NCI-H1930 (cell line): ENCODE results near the gene CBLN1.

ENCODE experiments used
- DNase-seq, 2 experiments: peaks; one replicate each; lab custom pipeline; 2025; lab: John Stamatoyannopoulos, UW

CBLN1 gene

GRCh38 chr16:49281480-49281842 is at the start of gene CBLN1:
CBLN1 (minus strand) TSS chr16:49281838; CDS start chr16:49281465, 373 bp downstream.
- no peak for DNase-seq

DNA sequence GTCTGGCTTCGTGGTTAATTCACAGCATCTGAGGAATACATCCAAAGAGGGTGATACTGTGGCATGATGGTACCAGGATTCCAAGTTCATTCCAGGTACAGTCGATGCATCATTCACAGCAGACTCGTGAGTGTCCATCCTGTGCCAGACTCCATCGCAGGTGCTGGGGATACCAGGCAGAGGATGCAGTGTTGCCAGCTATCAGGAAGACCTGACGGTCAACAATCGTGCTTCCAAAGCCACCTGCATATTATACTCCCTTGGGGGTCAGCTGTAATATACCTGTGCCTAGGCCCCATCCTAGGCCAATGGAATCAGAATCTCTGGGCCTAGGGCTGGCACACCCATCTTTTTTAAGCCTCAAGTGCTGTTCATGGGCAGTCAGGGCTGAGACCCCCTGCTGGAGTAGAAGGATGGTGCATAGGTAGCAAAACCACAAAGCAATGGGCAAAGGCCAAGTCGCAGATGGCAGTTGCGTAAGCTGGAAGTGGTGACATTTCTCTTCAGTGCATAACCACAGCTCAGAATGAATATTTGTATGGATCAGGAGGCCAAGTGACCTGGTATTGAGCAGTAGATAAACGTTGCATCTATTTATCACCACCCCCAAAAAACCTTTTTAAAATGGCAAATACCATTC is 49.0 kb upstream of the CBLN1 start:
- no peak for DNase-seq

- DNase-seq = no peak
Measured at GRCh38 chr16:49328325-49328724, 46.7 kb upstream of the CBLN1 start.

- no peak for DNase-seq
Measured at GRCh38 chr16:49327466-49327865, 45.8 kb upstream of the CBLN1 start.

DNA sequence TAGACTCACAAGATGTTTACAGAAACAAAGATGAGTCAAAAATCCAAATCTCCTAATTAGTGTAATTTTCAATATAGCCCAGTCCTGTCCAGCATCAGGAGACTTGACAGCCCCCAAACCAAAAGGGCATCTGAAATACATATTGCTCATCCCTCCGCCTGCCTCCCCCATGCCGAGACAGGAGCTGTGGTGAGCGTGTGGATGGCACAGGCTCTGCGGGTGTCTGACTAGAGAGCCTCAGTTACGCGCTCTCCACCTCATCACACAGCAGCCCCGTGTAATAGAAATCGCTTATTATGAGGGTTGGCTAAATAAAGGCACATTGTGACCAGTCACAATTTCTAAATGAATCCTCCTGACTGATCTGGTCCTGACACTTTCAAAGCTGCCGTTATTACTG is 43.1 kb upstream of the CBLN1 start:
- DNase-seq = no peak

DNA sequence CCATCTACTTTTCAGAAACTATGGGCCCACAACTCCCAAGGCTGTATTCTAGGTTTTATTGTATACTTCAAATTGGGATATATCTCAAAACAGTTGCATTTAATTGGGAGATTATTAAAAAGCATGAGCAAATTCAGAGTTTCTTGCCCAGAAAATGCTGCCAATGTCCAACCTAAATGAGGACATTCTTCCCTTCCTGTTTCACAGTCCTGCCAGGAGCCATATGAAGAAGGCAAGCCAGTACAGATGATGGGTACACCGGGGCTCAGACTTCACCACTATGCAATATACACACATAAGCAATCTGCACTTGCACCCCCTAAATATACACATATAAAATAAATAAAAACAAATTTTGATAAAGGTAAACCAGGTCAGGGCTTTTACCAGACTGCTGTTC is 34.0 kb upstream of the CBLN1 start:
- no peak for DNase-seq

GRCh38 chr16:49312389-49312985 is 30.8 kb upstream of the CBLN1 start:
- no peak for DNase-seq

DNA sequence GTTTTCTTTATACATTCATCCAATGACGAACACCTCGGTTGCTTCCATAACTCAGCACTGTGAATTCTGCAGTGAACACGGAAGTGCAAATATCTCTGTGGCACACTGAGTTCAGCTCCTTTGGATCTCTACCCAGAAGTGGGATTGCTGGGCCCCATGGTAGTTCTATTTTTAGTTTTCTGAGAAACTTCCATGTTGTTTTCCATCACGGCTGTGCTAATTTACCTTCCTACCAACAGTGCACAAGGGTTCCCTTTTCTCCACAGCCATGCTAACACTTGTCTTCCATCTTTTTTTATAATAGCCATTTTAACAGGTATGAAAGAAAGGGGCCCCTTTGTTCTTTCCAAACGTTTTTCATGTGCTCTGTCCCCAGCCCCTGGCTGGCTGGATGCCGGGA is 30.2 kb upstream of the CBLN1 start:
- DNase-seq = no peak

GRCh38 chr16:49307176-49307575 is 25.5 kb upstream of the CBLN1 start:
- no peak for DNase-seq

DNA sequence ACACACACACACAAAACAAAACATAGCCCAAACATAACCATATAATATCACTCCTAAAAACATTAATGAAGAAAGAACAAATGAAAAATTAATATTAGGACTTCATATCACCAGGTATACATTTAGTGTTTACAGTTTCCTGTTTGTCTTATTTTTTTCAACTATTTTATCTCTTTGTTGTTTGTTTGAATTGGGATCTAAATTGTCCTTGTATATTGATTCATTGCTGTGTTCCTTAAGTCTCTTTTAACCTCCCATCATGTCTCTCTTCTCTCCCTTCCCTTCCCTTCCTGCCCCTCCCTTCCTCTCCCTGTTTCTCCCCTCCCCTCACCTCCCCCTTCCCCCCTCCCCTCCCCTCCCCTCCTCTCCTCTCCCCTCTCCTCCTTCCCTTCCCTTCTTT is 23.8 kb upstream of the CBLN1 start:
- DNase-seq = no peak

DNA sequence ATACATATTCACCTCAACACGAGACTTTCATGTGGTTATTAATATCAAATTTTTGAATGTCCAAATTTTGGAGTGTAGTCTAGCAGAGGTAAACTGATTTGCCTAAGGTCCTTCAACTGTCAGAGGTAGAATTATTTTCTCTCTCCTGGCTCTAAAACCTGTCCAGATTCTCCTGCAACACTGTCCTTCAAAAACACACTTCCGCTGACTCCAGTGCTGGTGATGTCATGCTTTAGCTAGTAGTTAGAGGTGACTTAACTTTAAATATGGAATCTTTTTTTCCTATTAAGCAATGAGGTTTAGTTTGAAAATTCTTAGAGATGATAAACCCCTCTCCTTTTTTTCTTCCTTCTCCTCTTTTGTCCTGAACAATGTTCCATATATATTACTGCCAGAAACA is 10.8 kb upstream of the CBLN1 start:
- DNase-seq = no peak

DNA sequence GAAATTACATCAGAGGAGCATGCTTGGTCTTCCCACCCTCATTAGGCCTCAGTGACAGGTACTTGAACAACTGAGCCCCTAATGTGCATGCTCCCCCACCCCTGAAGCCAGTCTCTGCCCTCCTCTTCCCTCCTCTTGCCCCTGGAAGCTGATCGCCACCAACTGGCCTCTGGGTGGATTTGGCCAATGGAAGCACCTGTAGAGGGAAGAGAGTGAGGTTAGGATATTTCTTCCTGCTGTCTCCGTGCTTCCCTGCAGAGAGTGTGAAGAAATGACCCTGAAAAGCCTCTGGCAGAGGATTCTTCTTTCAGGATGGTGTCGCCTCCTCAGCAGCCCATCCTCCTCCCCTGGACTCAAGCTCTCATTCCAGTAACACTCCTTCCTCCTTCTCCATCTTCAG is 5.9 kb upstream of the CBLN1 start:
- DNase-seq = no peak

- no peak for DNase-seq
Measured at GRCh38 chr16:49284962-49285361, 3.3 kb upstream of the CBLN1 start.

GRCh38 chr16:49283376-49284049 is 1.9 kb upstream of the CBLN1 start:
- no peak for DNase-seq

- DNase-seq = no peak
Measured at GRCh38 chr16:49282690-49283375, 1.2 kb upstream of the CBLN1 start.

DNA sequence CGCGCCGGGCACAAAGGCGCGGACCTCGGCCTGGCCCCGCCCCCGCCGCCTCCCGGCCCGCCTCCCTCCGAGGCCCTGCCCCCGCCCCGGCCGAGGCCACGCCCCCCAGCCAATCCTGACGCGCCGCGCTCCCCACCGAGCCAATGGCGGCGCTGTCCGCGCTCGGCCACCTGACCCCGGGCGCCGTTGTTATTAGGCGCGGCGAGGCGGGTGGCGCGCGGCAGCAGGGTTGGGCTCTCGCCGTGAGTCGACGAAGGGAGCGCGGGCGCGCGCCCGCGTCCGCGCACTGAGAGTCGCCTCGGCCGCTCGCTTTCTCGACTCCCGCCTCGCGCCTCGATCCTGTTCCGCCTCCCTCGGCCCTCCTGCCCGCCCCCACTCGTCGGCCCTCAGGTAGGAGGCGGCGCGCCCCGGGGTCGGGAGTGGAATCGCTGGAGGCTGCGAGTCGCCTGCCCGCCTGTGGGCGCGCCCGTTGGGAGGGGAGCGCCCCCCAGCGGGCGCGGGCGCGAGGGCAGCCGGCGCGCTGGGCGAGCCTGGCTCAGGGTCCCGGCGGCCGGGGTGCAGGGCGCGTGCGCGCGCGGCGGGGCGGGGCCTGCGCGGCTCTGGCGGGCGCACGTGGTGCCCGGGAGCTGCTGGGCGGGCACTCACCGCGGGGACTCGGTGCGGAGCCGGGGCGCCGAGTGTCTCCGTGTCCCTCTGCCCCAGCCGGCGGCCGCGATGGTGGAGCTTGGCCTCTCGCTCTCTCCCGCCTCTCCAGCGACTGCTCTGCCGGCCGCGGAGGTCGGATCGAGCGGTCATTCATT is 405 bp upstream of the CBLN1 start:
- peak; percentile 83 to 87 for DNase-seq

DNA sequence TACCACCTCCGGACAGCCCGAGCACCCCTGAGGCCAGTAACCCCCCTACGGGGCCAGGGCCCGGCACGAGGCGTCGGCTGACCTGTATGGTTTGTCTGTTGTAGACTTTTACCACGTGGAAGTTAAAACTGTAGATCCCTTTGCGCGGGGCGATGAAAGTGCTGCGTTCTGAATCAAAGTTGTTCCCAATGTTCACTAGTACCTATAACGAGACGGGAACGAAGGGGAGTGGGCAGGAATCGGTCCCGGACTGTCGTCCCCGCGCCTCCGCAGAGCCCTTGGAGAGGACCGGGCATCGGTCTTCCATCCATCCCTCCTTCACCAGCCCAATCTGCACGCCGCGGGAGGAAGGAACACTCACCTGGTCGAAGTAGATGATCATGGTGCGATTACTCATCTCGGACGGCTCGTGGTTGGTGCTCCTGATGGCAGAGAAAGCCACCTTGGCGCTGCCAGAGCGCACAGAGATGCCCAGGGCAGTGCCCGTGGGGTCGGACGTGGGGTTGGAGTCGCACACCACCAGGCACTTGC is 732 bp downstream of the CBLN1 start:
- DNase-seq = no peak

- DNase-seq = no peak
Measured at GRCh38 chr16:49280105-49280741, 1.4 kb downstream of the CBLN1 start.

- no peak for DNase-seq
Measured at GRCh38 chr16:49278944-49279725, 2.5 kb downstream of the CBLN1 start.

DNA sequence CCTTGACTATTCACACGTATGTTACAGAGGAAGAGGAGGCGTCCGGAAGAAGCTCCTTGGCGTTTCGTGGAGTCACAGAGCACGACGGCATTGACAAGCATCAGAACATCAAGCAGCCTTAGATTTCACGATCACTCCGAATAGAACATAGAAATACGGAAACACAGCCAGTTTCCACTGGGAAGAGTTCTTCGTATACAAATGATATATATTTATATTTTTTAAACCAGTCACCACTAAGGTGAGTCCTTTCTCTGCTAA is 3.1 kb downstream of the CBLN1 start:
- no peak for DNase-seq
